Epithelial cell of prostate (primary cell): ENCODE data around the gene LGALS3BP.

ENCODE experiments used
- DNase-seq: peaks from one replicate; pipeline ENCODE4 v3.0.0-alpha.2; 2011; ENCODE audit warnings: low read depth, low spot score
- H3K27ac ChIP-seq: fragments of 450-650 bp; 2 replicates; pipeline ENCODE4 v1.5.1; 2017; ENCODE audit warnings: mild to moderate bottlenecking

The LGALS3BP gene

DNA sequence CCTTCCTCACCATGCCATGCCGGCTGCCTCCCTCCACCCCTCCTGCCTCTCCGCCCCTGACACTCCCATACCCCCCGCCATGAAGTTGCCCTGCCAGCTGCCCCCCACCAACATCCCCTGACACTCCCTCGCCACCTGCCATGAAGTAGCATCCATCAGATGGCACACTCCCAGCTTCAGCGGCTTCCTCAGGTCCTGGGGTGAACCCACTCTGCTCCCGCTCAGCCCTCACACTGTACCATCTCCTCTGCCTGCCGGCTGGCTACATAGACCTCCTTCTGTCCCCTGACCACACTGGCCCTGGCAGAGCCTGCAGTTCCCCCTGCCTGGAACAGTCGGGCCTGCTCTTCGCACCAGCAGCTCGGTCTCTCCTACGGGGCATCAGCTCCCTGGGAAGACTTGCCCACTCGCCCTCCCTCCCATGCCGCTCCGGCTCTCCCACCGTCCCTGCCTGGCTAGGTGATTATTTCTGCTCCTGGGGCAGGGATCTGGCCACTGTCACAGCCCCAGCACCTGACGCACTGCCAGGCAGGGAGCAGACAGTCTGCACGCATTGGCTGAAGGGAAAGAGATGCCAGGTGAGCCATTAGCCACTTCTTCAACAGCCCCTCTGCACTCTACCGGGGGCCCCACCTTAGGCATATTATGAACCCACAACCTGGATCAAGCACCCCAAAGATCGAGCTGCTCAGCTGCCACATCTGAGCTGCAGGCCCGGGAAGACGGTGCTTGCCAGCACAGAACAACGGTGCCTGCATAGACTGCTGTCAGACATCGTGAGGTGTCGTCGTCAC is 20.9 kb upstream of the LGALS3BP start:
- no peak overlapping the region for H3K27ac ChIP-seq
- DNase-seq, result no peak

DNA sequence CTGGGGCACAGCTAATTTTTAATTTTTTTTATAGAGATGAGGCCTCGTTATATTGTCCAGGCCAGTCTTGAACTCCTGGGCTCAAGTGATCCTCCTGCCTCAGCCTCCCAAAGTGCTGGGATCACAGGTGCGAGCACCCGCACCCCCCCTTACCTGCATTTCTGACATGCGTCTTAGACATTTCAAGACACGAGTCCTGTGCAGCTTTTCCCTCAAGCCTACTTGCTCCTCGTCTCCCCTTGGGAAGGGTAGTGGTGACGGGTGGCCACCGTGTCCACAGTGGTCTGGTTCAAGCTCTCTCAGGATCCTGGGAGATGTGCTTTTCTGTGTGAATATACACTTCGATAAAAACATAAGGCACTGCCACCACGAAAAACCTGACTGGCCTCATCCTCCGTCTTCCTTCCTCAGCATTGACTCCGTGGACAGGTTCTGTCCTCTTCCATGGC is 20.2 kb upstream of the LGALS3BP start:
- H3K27ac ChIP-seq, result no peak overlapping the region
- no peak for DNase-seq

DNA sequence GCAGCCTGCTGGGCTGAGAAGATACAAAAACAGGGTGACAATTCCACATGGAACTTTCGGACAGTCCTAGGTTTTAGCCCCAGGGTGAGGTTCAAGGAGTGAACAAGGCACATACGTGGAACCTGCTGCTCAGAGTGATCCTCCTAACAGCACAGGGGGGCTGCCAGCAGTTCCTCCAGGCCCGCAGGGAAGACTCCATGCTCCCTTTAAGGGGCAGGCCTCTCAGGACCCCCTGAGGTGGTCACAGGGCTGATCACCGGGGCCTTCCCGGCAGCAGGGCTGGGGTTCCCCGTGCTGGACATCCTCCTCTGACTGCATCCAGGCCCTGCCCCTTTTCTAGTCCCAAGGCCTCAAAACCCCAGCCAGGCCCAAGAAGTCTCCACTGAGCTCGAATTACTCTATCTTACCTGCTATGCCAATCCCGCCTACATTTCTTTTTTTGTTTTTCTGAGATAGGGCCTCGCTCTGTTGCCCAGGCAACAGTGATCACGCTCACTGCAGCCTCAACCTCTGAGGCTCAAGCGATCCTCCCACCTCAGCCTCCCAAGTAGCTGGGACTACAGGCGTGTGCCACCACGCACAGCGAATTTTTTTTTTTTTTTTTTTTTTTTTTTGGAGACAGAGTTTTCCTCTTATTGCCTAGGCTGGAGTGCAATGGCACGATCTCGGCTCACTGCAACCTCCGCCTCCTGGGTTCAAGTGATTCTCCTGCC is 19.5 kb upstream of the LGALS3BP start:
- no peak for DNase-seq
- H3K27ac ChIP-seq, result peak overlapping the region; percentile 80

DNA sequence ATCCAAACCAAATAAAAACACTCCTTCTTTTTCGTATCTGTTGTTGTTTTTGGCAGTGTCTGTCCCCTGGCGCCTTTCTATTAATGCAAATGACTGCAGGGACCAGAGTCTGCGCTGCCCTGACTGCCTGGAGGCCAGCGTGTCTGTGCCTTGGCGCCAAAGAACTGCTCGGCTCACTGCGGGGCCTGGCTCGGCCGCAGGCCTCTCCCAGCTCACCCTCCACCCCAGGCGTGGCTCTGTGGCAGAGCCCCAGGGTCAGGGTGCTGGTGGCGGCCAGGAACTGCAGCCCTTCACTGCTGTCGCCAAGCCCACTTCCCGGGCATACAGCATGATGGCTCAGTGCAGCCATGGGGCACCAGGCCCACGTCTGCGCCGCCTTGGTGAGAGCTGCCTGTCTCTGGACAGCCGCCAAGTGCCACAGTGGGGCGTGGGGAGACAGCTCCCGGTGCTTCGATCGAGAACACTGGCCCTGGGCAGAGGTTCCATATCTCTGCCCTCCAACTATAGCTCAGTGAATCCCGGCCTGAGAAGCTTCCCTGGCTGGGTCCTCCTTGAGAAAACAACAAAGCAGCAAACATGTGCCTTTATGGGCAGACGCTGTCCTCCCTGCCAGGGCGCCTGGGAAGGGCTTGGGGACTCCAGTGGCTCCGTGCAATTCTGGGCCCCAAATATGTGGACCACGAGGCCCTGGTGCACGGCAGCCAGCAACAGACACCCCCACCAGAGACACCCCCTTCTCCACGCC is 18.8 kb upstream of the LGALS3BP start:
- DNase-seq, result no peak
- H3K27ac ChIP-seq, result peak overlapping the region; percentile 80

DNA sequence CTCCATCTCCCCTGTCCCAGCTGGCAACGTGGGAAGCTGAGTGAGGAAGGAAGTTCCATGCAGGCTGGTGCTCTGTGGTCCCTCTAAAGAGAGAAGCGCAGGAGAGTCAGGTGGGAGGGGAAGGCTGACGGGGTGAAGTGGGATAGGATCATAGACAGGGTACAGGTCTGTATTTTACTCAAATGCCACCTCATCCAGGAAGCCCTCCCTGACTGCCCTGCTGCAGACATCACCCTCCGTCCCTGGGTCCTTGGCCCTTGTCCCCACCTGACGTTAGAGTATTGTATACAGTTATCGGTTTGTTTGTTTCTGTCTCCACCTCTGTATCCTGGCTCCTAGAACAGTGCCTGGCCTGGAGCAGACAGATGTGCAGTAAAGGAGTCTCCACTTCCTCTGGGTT is 18.2 kb upstream of the LGALS3BP start:
- peak overlapping the region; percentile 80 for H3K27ac ChIP-seq
- DNase-seq, result no peak

DNA sequence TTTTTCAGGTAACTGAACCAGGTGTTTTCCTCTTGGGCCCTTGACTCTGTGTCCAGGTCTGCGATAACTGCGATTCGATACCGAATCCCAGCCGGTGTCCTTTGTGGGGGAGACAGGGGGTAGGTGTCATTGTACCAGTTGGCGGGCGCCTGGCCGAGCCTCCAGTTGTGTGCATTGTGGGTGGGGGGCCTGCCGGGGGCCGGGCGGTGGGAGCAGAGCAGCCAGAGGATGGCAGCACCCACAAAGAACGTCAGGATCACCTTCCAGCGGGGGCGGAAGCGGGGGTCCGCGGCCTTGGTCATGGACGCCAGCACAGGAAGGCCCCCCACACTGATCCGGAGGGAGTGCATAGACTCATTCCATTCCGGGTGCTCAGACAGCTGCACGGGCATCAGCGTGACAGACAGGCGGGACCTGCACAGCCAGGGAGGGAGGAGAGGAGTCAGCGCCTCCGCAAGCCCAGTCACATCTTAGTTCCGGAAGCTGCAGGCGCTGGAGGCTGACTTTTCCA is 17.6 kb upstream of the LGALS3BP start:
- H3K27ac ChIP-seq, result peak overlapping the region; percentile 80
- DNase-seq, result no peak

DNA sequence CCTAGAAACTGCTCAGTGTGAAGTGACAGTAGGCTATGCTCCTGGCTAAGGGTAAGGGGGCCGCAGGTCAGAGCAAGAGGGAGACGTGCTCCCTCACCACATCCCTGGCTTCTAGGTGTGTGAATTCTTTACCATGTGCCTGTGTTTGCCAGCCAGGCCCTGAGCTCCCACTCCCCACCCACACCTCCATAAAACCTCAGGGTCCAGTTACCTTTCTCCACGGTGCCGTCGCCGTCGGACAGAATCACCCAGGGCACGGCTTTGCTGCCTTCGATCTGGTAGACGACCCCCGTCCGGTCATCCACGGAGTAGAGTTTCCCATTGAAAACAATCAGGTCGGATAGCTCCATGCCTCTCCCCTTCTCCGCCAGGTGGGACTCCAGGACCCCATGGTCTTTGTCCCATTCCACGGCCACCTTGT is 17.1 kb upstream of the LGALS3BP start:
- H3K27ac ChIP-seq, result peak overlapping the region; percentile 80

DNA sequence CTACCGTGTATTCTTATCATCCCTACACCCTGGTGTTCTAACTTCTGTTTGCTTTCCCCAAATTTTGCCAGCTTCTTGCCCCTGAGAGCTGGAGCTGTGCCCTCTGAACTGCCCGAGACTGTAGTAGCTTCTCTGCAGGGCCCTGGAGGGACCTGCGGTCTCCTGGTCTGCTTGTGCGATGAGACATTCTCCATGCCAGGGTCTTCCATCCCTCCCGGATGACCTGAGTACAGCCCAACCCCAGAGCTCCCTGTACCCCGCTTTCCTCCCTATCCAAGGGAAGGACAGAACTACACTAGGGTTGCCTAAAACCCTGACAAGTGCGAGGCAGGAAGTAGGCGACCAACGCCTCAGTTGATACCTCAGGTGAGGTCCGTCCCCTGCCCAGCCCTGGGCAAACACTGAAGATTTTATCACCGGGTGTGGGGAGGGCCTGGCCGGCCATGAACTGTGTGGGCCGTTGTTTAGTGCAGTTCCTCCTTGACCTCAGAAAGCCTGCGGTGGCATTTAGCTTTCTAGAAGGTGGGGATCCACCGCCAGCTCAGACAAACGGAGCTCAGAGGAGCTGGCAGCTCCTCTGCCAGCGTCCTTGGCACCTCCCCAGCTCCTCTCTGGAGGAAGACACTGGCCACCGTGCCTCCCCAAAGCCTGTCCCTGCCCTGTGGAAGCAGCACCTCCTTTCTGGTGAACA is 16.2 kb upstream of the LGALS3BP start:
- H3K27ac ChIP-seq, result peak overlapping the region; percentile 80
- no peak for DNase-seq

More for the DNA sequence above, 17.1 kb upstream of the LGALS3BP start:
- DNase-seq, result no peak

DNA sequence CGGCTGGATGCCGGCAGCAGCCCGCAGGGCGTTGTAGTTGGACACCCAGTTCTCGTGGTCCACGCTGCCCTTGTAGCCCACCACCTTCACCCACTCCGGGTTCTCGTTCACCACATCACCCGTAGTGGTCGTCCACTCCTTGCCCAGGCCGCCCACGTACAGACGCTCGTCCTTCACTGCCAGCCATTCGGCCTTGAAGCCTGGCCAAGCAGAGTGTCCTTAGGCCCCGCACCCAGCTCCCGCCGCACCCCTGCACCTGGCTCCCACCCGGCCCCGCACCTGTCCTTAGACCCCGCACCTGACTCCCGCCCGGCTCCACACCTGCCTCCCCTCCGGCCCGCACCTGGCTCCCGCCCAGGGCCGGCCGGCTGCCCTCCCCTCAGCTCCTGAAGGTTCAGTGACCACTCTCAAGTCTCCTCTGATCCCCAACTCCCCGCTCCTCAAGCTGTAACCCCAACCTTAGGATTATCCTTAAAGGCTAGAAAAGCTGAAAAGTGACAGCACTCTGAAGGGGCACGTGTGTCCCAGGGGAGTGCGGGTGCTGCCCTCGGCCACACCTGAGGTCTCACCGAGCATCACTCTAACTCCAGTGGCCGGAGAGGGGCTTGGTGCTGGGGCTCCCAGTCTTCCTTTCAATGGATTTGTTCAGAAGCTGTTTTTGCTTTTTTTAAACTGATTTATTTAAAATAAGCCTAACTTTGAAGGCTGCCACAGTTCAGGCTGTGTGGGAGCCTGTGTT is 15.5 kb upstream of the LGALS3BP start:
- peak overlapping the region; percentile 80 for H3K27ac ChIP-seq
- no peak for DNase-seq

DNA sequence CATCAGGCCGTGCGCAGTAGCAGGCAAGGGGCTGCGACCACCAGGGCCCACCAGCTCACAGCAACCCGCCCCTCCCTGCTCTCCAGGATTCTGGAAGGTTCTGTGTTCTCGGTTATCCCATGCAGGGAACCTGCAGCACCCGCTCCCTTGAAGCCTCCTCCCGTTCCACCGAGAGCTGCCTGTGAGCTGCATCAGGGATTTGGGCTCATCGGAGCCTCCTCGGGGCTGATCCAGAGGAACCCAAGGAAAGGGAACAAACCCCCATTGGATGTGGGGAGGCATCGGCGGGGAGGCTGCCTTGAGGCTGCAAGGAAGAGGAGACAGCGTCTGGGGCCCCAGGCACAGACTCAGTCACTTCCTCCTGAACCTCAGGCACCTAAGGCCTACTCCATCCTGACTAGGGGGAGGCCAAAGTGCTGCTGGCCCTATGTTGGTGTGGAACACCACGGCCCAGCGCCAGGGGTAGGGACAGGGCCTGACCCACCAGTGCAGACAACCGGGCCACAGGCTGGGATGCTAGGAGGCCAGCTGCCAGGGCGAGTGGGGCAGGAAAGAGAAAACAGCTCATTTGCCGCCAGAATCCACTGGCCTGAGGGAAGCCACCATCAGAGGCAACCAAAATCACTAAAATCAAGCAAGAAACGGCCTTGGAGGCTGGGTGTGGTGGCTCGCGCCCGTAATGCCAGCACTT is 14.4 kb upstream of the LGALS3BP start:
- H3K27ac ChIP-seq, result no peak overlapping the region
- no peak for DNase-seq

DNA sequence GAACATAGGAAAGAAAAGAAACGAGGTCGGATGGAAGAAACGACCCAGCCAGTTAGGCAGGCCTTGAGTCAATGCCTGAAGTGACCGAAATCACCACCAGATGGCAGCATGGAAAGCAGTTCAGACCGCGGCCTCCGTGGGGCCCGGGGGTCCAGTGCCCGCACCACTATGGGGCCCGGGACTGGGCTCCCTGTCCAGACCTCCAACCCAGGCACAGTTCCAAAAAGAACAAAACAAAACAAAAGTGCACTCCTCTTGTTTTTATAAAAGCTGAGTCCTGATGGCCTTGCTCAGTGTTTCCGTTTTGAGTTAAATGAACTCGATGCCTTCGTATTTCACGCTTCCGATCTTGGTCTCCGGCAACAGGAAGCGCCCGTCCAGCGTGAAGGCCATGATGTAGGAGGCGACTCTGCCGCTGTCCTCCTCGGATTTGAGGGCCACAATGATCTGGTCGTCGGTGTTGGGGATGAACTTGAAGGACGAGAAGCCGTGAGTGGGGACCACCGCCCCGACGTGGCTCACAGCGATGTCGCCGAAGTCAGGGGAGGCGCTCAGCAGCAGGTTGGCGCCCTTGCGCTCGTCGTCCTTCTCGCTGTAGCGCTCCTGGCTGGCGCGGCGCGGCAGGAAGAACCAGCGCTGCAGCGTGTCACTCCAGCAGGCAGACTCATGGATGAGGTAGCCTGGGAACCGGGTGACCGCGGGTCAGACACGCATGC is 13.7 kb upstream of the LGALS3BP start:
- DNase-seq, result no peak
- no peak overlapping the region for H3K27ac ChIP-seq

DNA sequence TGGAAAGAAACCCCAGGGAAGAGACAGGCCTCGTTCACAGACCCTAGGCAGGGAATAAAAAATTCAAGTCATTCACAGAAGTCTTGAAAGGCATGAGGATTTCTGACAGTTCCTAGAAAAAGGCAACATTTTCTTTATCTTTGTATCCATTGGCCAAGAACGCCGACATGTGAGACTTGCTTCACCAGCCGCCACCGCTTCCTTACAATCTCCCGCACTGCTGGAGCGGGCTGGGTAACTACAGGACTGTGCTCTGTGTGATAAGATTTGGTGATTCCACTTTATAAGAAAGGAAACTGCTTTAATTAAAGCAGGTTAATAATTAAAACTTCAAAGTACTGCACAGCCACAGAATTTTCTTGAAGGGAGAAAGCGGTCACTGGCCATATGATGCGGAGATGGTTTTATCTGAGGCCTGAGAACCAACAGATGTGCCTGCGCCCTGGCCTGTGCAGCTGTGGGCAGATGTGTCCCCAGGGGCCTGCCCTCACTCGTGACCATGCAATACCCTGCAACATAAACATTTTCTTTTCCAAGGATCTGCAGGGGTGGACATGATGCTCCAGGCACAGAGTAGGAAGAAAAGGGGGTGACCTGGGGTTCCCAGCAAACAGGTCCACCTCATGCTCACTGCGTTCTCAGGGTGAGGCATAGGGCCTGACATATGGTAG is 13.0 kb upstream of the LGALS3BP start:
- no peak overlapping the region for H3K27ac ChIP-seq
- DNase-seq, result no peak

DNA sequence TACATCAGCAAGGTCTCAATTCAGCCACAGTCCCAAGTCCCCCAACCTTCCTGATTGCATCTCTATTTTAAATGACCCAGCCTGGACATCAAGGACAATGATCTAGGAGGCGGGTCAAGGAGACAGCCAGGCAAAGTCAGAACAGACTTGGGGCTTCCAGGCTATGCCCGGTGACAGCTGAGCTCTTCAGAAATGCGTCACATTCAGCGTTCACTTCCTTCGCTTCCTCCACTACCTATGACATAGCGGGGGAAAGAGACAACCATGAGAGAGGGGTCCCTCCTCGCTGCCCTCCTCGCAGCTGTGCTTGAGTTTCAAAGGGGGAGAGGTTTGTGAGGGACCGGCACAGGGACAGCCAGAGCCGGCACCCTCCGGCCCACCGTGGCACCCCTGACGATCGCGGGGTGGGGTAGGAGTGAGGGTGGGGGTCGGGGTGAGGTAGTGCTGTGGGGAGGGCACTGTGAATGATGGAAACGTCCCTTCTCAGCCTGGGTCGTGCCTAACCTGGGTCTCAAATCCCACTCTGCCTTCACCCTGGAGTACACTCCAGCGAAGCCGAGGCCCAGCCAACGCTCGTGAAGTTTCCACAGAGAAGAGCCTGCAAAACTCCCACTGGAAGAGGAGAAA is 12.3 kb upstream of the LGALS3BP start:
- no peak for DNase-seq
- H3K27ac ChIP-seq, result no peak overlapping the region

DNA sequence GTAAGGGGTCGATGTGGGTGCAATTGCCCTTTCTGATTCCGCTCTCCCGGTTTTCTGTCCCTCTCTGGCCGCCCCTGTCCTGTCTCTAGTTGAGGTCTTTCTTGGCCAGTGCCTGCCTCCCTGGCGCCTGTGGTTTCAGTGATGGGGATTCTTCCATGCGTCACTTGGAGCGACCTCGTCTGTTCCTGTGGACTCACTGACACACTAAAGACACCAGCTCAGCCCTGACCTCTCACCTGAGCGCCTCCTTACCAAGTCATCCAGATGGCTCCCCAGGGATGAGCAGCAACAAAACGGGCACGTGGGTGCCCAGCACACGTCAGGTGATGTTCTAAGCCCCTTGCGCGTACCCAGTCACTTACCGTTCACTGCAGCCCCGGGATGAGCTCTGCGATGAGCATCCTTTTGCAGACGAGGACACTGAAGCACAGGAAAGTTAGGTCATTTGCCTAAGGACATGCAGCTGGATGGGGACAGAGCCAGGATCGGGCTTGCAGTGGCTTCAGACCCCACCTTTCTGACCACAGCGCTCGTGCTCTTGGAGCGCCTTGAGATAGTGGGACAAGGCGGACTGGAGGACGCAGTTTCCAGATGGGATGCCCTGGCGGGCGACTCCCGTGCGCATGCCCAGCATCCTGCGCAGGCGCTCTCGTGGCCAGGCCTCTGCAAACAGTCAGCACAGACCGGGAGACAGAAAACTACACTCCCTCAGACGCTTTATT is 11.5 kb upstream of the LGALS3BP start:
- H3K27ac ChIP-seq, result no peak overlapping the region
- no peak for DNase-seq

DNA sequence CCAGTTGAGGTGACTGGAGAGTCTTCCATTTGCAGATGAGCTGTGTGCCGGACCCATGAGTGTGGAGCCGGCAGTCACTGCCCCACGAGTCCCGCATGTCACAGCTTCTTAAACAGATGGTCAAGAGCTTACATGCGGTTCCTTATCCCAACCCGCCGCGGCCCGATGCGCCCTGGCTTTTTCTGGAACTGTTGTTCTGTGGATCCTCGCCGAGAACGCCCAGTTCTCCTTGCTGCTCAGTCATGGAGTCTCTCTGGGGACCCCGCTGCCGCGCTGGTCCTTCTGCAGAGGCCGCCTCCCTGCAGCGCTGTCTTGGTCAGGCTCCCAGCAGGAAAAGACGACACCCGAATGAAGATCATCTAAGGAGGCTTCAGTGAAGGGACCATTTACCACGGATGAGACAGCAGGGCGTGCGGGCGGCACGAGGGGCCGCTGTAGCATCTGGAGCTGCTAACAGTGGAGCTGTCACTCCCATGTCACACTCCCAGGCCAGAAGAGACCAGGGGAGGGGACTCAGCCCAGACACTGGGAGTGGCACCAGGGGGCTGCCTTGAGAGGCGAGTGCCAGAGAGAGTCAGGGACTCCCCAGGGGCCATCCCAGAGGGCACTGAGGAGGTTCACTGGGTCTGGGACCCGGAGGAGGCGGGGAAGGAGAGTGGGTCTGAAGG is 10.8 kb upstream of the LGALS3BP start:
- no peak for DNase-seq
- H3K27ac ChIP-seq, result no peak overlapping the region

DNA sequence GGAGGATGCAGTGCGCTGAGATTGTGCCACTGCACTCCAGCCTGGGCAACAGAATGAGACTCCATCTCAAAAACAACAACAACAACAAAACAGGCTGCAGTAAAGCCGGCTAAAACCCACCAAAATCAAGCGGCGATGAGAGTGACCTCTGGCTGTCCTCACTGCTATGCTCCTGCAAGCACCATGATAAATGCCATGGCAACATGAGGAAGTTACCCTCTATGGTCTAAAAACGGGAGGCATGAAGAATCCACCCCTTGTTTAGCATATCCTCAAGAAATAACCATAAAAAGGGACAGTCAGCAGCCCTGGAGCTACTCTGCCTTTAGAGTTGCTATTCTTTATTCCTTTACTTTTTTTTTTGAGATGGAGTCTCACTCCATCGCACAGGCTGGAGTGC is 8.4 kb upstream of the LGALS3BP start:
- H3K27ac ChIP-seq, result peak overlapping the region; percentile 79
- DNase-seq, result no peak
